AG08395 (cell line): ENCODE measurements around the gene LYL1.
"Not testable (repeated sequence)": the region's sequence is repeated elsewhere in the genome, so short reads cannot be mapped to it uniquely, and the experiment has no call there.

Experiments
- DNase-seq: peaks from one replicate; pipeline ENCODE4 v3.0.0; 2012; ENCODE audit warnings: mixed read lengths, low spot score

The LYL1 gene

DNA sequence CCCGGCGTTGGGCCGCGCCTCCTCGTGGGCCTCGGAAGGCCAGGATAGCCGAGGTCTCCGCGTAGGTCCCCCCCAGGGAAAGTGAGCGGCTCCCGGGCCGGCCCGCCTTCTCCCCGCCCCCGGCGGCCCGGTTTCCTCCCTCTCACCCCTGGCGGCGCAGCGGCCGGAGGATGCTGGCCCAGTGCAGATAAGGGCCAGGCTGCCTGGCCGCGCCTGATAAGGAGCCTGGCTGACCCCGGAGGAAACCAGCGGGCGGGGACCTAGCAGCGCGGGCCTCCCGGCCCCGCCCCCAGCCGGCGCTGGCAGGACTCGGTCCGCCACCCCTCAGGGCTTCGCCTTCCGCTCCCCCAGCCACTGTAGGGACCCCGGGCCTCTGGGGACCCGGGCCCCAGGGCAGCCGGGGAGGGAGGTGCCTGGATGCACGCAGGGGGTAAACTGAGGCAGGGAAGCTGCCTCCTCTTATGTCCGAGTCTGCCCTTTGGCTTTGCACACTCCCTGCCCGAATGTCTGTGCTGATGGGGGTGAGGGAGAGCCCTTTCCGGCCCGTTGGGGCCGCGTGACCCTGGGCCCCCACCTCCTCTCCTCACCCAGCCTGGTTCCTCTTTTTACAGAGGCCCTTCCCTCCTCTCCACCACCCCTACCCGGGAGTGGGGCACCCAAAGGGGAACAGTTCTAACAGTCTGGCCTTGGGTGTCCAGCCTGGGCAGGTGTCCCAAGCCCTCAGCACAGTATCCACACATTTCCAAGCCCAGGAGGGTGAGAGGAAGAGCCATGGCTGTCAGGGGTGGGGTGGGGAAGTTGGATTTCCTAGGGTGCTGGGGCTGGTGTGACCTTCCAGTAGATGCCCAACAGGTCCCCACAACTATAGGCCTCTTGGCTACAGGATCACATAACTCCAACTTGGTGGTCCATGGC is at the start of gene LYL1:
Gene LYL1, minus strand, starts transcription at position 193 of the 915 bp plus-strand sequence. CDS start 1,687 bp downstream, outside the sequence.
- peak; percentile 58 for DNase-seq

- DNase-seq, result peak; percentile 97
Measured at GRCh38 chr19:13151605-13152355, 49.1 kb upstream of the LYL1 start.

GRCh38 chr19:13150931-13151604 is 48.4 kb upstream of the LYL1 start:
- no peak for DNase-seq

- peak; percentile 89 for DNase-seq
Measured at GRCh38 chr19:13150187-13150930, 47.7 kb upstream of the LYL1 start, which contains the start of the genes IER2 and STX10. IER2 (plus strand) TSS chr19:13150411; CDS start chr19:13153187, 2,776 bp downstream. STX10 (minus strand) TSS chr19:13150375; CDS start chr19:13150173, 202 bp downstream.

- no peak for DNase-seq
Measured at GRCh38 chr19:13149628-13150186, 47.0 kb upstream of the LYL1 start.

DNA sequence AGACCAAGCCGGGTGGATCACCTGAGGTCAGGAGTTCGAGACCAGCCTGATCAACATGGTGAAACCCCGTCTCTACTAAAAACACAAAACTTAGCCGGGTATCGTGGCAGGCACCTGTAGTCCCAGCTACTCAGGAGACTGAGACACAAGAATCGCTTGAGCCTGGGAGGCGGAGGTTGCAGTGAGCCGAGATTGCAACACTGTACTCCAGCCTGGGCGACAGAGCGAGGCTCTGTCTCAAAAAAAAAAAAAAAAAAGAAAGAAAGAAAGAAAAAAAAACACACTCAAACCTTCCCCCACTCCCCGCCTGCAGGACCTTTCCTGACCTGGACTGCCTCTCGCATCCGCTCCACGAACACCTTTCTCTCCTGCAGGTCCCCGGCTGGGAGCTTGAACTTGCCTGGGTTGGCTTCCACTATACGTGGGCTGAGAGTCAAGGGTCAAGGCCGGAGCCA is 46.5 kb upstream of the LYL1 start:
- not testable (repeated sequence) for DNase-seq

- no peak for DNase-seq
Measured at GRCh38 chr19:13146763-13147563, 44.3 kb upstream of the LYL1 start.

GRCh38 chr19:13139633-13140311 is 37.1 kb upstream of the LYL1 start:
- DNase-seq, result no peak

DNA sequence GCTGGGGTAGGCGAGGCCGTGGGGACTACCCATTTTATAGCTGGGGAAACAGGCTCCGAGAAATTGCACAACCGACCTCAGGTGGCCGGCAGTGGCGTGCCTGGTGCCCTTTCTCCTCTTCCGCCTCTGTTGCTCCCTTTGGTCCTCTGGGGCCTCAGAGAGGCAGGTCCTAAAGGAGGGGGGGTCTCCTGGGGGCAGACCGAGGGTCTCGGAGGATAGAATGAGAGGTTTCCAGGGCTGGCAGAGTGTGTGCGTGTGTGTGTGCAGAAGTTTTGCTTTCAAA is 36.2 kb upstream of the LYL1 start:
- DNase-seq, result no peak

- DNase-seq, result no peak
Measured at GRCh38 chr19:13138171-13138915, 35.7 kb upstream of the LYL1 start.

GRCh38 chr19:13137290-13137794 is 34.7 kb upstream of the LYL1 start:
- DNase-seq, result no peak

DNA sequence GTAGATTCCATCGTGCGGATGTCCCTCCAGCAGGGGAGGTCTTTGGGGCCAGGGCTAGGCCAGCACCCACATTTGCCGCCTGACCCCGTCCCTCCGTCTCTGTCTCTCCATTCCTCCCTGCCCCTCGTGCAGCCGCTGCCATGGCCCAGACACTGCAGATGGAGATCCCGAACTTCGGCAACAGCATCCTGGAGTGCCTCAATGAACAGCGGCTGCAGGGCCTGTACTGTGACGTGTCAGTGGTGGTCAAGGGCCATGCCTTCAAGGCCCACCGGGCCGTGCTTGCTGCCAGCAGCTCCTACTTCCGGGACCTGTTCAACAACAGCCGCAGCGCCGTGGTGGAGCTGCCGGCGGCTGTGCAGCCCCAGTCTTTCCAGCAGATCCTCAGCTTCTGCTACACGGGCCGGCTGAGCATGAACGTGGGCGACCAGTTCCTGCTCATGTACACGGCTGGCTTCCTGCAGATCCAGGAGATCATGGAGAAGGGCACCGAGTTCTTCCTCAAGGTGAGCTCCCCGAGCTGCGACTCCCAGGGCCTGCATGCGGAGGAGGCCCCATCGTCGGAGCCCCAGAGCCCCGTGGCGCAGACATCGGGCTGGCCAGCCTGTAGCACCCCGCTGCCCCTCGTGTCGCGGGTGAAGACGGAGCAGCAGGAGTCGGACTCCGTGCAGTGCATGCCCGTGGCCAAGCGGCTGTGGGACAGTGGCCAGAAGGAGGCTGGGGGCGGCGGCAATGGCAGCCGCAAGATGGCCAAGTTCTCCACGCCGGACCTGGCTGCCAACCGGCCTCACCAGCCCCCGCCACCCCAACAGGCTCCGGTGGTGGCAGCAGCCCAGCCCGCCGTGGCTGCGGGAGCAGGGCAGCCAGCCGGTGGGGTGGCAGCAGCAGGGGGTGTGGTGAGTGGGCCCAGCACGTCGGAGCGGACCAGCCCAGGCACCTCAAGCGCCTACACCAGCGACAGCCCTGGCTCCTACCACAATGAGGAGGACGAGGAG is 32.7 kb upstream of the LYL1 start:
- DNase-seq, result no peak

GRCh38 chr19:13134626-13135025 is 32.0 kb upstream of the LYL1 start:
- no peak for DNase-seq

- no peak for DNase-seq
Measured at GRCh38 chr19:13133241-13133870, 30.7 kb upstream of the LYL1 start.

- peak; percentile 85 for DNase-seq
Measured at GRCh38 chr19:13132471-13133180, 30.0 kb upstream of the LYL1 start.

DNA sequence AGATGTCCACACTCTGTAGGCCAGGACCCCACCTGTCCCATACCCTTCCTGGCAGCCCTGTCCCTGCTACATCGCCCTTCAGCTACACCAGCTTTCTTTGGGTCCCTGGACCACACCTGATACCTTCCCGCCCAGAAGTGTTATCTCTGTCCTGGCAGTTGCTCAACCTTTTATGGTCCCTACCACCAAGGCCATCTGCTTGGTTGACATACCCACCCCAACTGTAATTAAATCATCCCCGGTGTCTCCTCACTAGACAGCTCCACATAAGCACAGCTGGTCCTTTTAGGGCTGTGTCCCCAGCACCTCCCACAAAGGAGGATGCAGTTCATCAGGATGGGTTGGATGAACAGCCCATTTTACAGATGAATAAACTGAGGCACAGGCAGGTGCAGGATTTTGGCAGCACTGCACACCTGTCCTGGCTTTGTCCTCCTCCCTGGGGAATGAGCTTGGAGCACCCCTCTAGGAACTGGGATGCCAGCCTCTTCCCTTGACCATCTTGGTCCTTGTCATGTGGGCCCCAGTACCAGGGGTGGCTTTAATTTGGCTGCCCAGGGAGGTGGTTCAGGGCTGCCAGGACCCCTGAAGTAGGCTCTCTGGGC is 28.3 kb upstream of the LYL1 start:
- DNase-seq, result no peak
